Smooth muscle cell (in vitro differentiated cells): ENCODE data around the gene AGRP. TPM values are rescaled to one million over a fixed set of nuclear protein-coding genes. Genes with fewer than 3 reads are reported as not detected.

Experiments
- DNase-seq: peaks from one replicate; lab custom pipeline; 2025; ENCODE audit not compliant: unreplicated experiment; lab: John Stamatoyannopoulos, UW
- H2AFZ ChIP-seq: fragments of 200-600 bp; sonication (generic); 2 replicates; pipeline ENCODE4 v1.6.0; 2016; ENCODE audit warnings: antibody characterized with exemption, low read depth, mild to moderate bottlenecking
- H3F3A ChIP-seq: fragments of 200-600 bp; sonication (generic); 2 replicates; pipeline ENCODE4 v1.6.0; 2017; ENCODE audit warnings: antibody characterized with exemption, low read depth
- H3K27ac ChIP-seq: fragments of 200-600 bp; sonication (generic); 2 replicates; pipeline ENCODE4 v1.5.1; 2016; ENCODE audit warnings: low read depth, mild to moderate bottlenecking
- H3K27me3 ChIP-seq: fragments of 200-600 bp; sonication (generic); 2 replicates; pipeline ENCODE4 v1.6.1; 2016; ENCODE audit warnings: low read depth, mild to moderate bottlenecking
- H3K36me3 ChIP-seq: fragments of 200-600 bp; sonication (generic); 2 replicates; pipeline ENCODE4 v1.5.1; 2016; ENCODE audit warnings: low read depth
- H3K4me1 ChIP-seq: fragments of 200-600 bp; sonication (generic); 2 replicates; pipeline ENCODE4 v1.5.1; 2016; ENCODE audit warnings: low read depth
- H3K4me2 ChIP-seq: fragments of 200-600 bp; sonication (generic); 2 replicates; pipeline ENCODE4 v1.6.0; 2016; ENCODE audit warnings: mild to moderate bottlenecking
- H3K4me3 ChIP-seq: fragments of 200-600 bp; sonication (generic); 2 replicates; pipeline ENCODE4 v1.5.1; 2016; ENCODE audit warnings: mild to moderate bottlenecking
- H3K79me2 ChIP-seq: fragments of 200-600 bp; sonication (generic); 2 replicates; pipeline ENCODE4 v1.6.0; 2016; ENCODE audit warnings: low read depth, mild to moderate bottlenecking
- H3K9ac ChIP-seq: fragments of 200-600 bp; sonication (generic); 2 replicates; pipeline ENCODE4 v1.6.0; 2016; ENCODE audit warnings: low read depth
- H3K9me3 ChIP-seq: fragments of 200-600 bp; sonication (generic); replicated peaks from 2 replicates; pipeline ENCODE4 v1.5.1; 2016; ENCODE audit warnings: low read depth
- H4K20me1 ChIP-seq: fragments of 200-600 bp; sonication (generic); 2 replicates; pipeline ENCODE4 v1.6.0; 2016; ENCODE audit warnings: low read depth
- CTCF ChIP-seq: fragments of 200-600 bp; sonication (generic); IDR thresholded peaks from 2 replicates; pipeline ENCODE4 v1.5.1; 2017; ENCODE audit warnings: borderline replicate concordance, mild to moderate bottlenecking, antibody characterized with exemption; ENCODE audit not compliant: insufficient read depth, poor library complexity, severe bottlenecking
- WGBS: methylation state at CpG from one replicate; pipeline ENCODE4 v1.1.7; 2016; ENCODE audit warnings: low lambda C conversion rate; 5-methylcytosine and 5-hydroxymethylcytosine counted together
- polyA plus RNA-seq: library from polyadenylated mRNA; unstranded; fragments of >200 nt; fragmentation: Nextera tagmentation; extraction: Ambion mirVana; gene quantifications from 2 replicates; pipeline ENCODE4 v1.2.1, GENCODE V29; 2016
- total RNA-seq: library from RNA; depleted of rRNA; stranded (reverse); fragments of >200 nt; gene quantifications from 2 replicates; pipeline ENCODE4 v1.2.3, GENCODE V29; 2014

AGRP gene
- total and polyA plus RNA-seq, 2 experiments from 2014 or later: not detected

GRCh38 chr16:67456391-67457081, 26.8 kb downstream of the AGRP start:
- Histone ChIP-seq H3K9me3 (no peaks in the 10 kb centered on the region), H4K20me1 (peaks cover 98% of the 10 kb centered on the region), H3K27me3 (no peaks in the 10 kb centered on the region), H3K4me3 (no peak overlapping the region), H3K36me3 (no peaks in the 10 kb centered on the region), H3K4me2 (no peak overlapping the region), H3K27ac (no peak overlapping the region), H3K79me2 (peaks cover 12% of the 10 kb centered on the region), H3F3A (no peaks in the 10 kb centered on the region), H3K9ac (no peak overlapping the region), H3K4me1 (no peaks in the 10 kb centered on the region), H2AFZ (no peak overlapping the region)
- WGBS: 75% methylated on average over 6 of the region's 6 CpGs
- no peak for DNase-seq
- TF ChIP-seq CTCF: peak; percentile 27

- TF ChIP-seq CTCF: no peak
Observed at GRCh38 chr16:67454852-67455251, 28.5 kb downstream of the AGRP start.

GRCh38 chr16:67454104-67454503, 29.2 kb downstream of the AGRP start:
- H3K9me3 ChIP-seq: no peaks in the 10 kb centered on the region
- no peaks in the 10 kb centered on the region for H3K27me3 ChIP-seq
- no peak for TF ChIP-seq CTCF
- H3K4me1 ChIP-seq: no peaks in the 10 kb centered on the region
- WGBS: 85% methylated on average over 5 of the region's 5 CpGs
- H4K20me1 ChIP-seq: peaks cover 91% of the 10 kb centered on the region
- H3K4me2 ChIP-seq: no peak overlapping the region
- H3K27ac ChIP-seq: no peak overlapping the region
- H3K79me2 ChIP-seq: peaks cover 9% of the 10 kb centered on the region
- H3K36me3 ChIP-seq: no peaks in the 10 kb centered on the region
- H3K9ac ChIP-seq: no peak overlapping the region
- no peaks in the 10 kb centered on the region for H3F3A ChIP-seq
- H2AFZ ChIP-seq: no peak overlapping the region
- H3K4me3 ChIP-seq: no peak overlapping the region
- DNase-seq: no peak

More at GRCh38 chr16:67454852-67455251, 28.5 kb downstream of the AGRP start:
- no peak overlapping the region for H3K4me3 ChIP-seq
- no peak for DNase-seq
- H3K9me3 ChIP-seq: no peaks in the 10 kb centered on the region
- H3K9ac ChIP-seq: no peak overlapping the region
- H3K4me1 ChIP-seq: no peaks in the 10 kb centered on the region
- H3F3A ChIP-seq: no peaks in the 10 kb centered on the region
- H3K27me3 ChIP-seq: no peaks in the 10 kb centered on the region
- peaks cover 9% of the 10 kb centered on the region for H3K79me2 ChIP-seq
- WGBS: 95% methylated on average over 6 of the region's 6 CpGs
- H3K36me3 ChIP-seq: no peaks in the 10 kb centered on the region
- no peak overlapping the region for H3K4me2 ChIP-seq
- no peak overlapping the region for H3K27ac ChIP-seq
- H4K20me1 ChIP-seq: peaks cover 91% of the 10 kb centered on the region
- no peak overlapping the region for H2AFZ ChIP-seq

- no peak overlapping the region for H2AFZ ChIP-seq
- peaks cover 9% of the 10 kb centered on the region for H3K79me2 ChIP-seq
- H4K20me1 ChIP-seq: peaks cover 91% of the 10 kb centered on the region
- H3K9me3 ChIP-seq: no peaks in the 10 kb centered on the region
- H3K27ac ChIP-seq: no peak overlapping the region
- DNase-seq: no peak
- no peak for TF ChIP-seq CTCF
- no peak overlapping the region for H3K4me2 ChIP-seq
- no peaks in the 10 kb centered on the region for H3K4me1 ChIP-seq
- H3K4me3 ChIP-seq: no peak overlapping the region
- no peak overlapping the region for H3K9ac ChIP-seq
- H3F3A ChIP-seq: no peaks in the 10 kb centered on the region
- H3K36me3 ChIP-seq: no peaks in the 10 kb centered on the region
- H3K27me3 ChIP-seq: no peaks in the 10 kb centered on the region
- WGBS: 100% methylated on average over 2 of the region's 2 CpGs
Observed at GRCh38 chr16:67451704-67452435, 31.5 kb downstream of the AGRP start.
